ENCODE measurements around the gene STAT5B. TPM values are rescaled to one million over a fixed set of nuclear protein-coding genes. Genes with fewer than 3 reads are reported as not detected.

STAT5B gene
- total RNA-seq, 2 experiments from 2014 or later, result 128 to 129 TPM

DNA sequence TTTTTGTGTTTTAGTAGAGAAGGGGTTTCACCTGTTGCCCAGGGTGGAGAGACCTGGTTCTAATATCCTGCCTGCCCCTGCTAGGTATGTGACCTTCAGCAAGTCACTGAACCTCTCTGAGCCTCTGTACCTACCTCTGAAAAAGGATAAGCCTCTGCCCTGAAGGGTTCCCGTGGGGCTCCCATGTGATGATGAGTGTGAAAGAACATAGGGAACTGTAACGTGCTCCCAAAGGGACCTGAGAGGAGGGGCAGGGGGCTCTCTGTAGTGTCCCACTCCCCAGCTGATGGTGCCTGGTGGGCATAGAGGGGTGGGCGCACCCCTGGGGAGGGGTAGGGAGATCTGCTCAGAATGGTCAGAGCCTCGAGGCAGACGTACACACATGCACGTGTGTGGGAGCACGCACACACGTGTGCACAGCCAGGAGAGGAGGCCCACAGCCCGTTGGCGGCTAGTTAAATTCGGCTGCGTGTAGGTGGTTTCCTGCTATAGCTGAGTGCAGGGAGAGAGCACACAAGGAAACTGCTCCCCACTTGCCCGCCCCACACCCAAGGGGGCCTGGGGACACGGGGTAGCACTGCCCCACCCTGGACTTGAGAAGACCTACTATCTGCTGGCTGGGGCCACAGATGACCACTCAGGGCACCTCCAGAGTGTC, 101.9 kb downstream of the STAT5B start:
- H3K4me1 Mint-ChIP-seq (ENCODE audit: low read depth), result peaks cover 6% of the 10 kb centered on the region
- no peak for ATAC-seq
- ChIA-PET CTCF (interaction anchor here (1.5 kb wide), 1 partner anchor 11 kb away, joined by 4 read pairs; no protein-coding TSS in a partner anchor), POLR2A (no interaction called here)
- H3K4me3 Mint-ChIP-seq, result no peak overlapping the region
- H3K27me3 Mint-ChIP-seq, result peaks cover under 1% of the 10 kb centered on the region
- no peaks in the 10 kb centered on the region for H3K36me3 Mint-ChIP-seq (ENCODE audit: low read depth)
- no peak for DNase-seq
- TF ChIP-seq, protein P1, sequence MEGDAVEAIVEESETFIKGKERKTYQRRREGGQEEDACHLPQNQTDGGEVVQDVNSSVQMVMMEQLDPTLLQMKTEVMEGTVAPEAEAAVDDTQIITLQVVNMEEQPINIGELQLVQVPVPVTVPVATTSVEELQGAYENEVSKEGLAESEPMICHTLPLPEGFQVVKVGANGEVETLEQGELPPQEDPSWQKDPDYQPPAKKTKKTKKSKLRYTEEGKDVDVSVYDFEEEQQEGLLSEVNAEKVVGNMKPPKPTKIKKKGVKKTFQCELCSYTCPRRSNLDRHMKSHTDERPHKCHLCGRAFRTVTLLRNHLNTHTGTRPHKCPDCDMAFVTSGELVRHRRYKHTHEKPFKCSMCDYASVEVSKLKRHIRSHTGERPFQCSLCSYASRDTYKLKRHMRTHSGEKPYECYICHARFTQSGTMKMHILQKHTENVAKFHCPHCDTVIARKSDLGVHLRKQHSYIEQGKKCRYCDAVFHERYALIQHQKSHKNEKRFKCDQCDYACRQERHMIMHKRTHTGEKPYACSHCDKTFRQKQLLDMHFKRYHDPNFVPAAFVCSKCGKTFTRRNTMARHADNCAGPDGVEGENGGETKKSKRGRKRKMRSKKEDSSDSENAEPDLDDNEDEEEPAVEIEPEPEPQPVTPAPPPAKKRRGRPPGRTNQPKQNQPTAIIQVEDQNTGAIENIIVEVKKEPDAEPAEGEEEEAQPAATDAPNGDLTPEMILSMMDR (IDR thresholded peaks at IDR 0.05), result no peak
- H3K27ac Mint-ChIP-seq, result no peak overlapping the region
- no peaks in the 10 kb centered on the region for H3K9me3 Mint-ChIP-seq
- intact Hi-C loops (cut with micrococcal nuclease), result no loop called here

DNA sequence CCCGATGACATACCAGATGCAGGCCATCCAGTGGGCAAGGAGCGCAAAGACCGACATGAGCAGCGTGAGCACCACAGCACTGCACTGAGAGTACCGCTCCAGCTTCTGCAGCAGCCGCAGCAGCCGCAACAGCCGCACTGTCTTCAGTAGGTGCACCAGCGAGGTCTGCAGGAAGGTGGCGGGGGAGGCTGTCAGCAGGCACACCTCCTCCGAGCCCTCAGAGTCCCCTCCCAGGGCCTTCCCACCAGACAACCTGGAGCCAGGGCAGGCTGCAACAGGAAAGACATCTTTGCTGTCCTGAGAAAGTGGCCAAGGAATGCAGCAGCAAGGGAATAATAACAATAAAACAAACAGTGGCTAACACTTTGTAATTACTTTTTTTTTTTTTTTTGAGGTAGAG, 104.4 kb downstream of the STAT5B start:
- no peak for ATAC-seq
- ChIA-PET CTCF (no interaction called here), POLR2A (no interaction called here)
- Mint-ChIP-seq H3K9me3 (no peaks in the 10 kb centered on the region), H3K4me3 (no peak overlapping the region), H3K4me1 (ENCODE audit: low read depth) (no peaks in the 10 kb centered on the region), H3K27ac (no peak overlapping the region), H3K27me3 (no peaks in the 10 kb centered on the region), H3K36me3 (ENCODE audit: low read depth) (no peaks in the 10 kb centered on the region)
- no peak for DNase-seq
- intact Hi-C loops (cut with micrococcal nuclease), result no loop called here
- TF ChIP-seq, protein P1 (IDR thresholded peaks at IDR 0.05), result no peak

DNA sequence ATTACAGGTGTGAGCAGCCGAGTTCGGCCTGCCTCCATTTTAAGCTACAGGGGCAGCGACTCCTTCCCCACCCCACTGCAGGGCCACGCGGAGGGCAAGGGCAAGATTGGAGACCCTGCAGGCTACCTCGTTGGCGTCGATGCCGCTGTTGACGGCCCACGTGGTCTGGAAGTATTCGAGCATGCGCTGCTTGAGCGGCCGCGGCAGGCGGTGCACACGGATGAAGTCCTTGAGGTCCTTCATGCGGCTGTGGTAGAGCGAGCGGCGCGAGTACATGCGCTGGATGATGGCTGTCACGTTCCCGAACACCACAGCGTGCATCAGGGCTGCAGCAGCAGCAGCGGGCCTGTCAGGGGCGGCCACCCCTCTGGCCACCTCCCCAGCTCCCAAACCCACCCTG, 106.8 kb downstream of the STAT5B start:
- H3K4me3 Mint-ChIP-seq, result no peak overlapping the region
- no peaks in the 10 kb centered on the region for H3K36me3 Mint-ChIP-seq (ENCODE audit: low read depth)
- no peaks in the 10 kb centered on the region for H3K4me1 Mint-ChIP-seq (ENCODE audit: low read depth)
- no peaks in the 10 kb centered on the region for H3K27me3 Mint-ChIP-seq
- TF ChIP-seq, protein P1 (IDR thresholded peaks at IDR 0.05), result no peak
- no peaks in the 10 kb centered on the region for H3K9me3 Mint-ChIP-seq
- ATAC-seq, result no peak
- ChIA-PET POLR2A (interaction anchor here (0.7 to 2.8 kb wide), 2 partner anchors 9 to 243 kb away, joined by 3 to 7 read pairs; no protein-coding TSS in a partner anchor), CTCF (no interaction called here)
- H3K27ac Mint-ChIP-seq, result no peak overlapping the region
- intact Hi-C loops (cut with micrococcal nuclease), result no loop called here
- no peak for DNase-seq

DNA sequence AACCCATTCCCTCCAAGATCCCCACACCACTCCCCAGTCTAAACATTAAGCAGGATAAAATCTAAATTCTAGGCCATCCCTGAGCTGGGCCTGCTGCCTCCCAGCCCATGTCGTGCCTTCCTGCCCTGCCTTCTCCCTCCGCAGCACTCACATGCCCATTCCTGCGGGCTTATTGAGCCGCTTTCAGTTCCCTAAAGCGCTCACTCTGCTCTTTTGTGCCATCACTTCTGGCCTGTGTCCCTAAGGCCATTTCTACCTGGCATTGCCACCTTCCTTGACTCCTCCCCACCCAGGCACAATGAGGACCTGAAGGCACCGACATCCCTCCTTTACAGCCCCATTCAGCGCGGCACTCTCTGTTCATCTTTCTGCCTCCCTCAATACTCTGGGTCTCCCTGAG, 108.4 kb downstream of the STAT5B start:
- TF ChIP-seq, protein P1 (IDR thresholded peaks at IDR 0.05), result no peak
- ChIA-PET POLR2A (interaction anchor here (2.8 kb wide), 1 partner anchor 11 kb away, joined by 7 read pairs; no protein-coding TSS in a partner anchor), CTCF (no interaction called here)
- DNase-seq (no peak), ATAC-seq (no peak)
- no peak overlapping the region for H3K4me3 Mint-ChIP-seq
- H3K36me3 Mint-ChIP-seq (ENCODE audit: low read depth), result no peaks in the 10 kb centered on the region
- H3K9me3 Mint-ChIP-seq, result no peaks in the 10 kb centered on the region
- intact Hi-C loops (cut with micrococcal nuclease), result no loop called here
- no peaks in the 10 kb centered on the region for H3K4me1 Mint-ChIP-seq (ENCODE audit: low read depth)
- no peaks in the 10 kb centered on the region for H3K27me3 Mint-ChIP-seq
- H3K27ac Mint-ChIP-seq, result no peak overlapping the region

DNA sequence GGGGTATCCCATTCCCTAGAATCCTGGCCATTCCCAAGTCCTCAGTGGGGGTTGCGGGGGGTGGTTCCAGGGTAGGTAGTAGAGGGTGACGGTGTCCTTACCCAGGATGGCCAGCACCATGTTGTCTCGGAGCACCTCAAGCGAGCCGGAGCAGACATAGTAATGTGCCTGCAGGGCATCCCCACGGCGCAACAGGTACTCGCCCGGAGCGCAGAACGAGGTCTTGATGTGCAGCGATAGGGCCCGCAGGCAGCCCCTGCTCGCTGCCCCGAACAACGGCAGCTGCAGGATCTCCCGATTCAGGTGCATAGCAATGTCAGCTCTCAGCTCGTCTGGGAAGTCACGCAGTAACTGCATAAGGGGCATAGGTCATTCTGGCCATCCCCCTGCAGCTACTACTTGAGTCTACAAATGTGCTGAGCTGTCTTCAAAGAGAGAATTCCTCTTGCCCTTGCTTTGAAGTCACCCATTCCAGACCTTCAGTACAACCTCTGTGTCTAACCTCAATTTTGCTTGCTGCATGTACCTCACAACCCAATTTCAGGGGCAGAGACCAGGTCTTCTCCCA, 109.9 kb downstream of the STAT5B start:
- CTCF ChIA-PET, result no interaction called here
- no peaks in the 10 kb centered on the region for H3K36me3 Mint-ChIP-seq (ENCODE audit: low read depth)
- DNase-seq (no peak), ATAC-seq (no peak)
- intact Hi-C loops (cut with micrococcal nuclease), result no loop called here
- no peaks in the 10 kb centered on the region for H3K4me1 Mint-ChIP-seq (ENCODE audit: low read depth)
- no peaks in the 10 kb centered on the region for H3K27me3 Mint-ChIP-seq
- no peaks in the 10 kb centered on the region for H3K9me3 Mint-ChIP-seq
- H3K4me3 Mint-ChIP-seq, result no peak overlapping the region
- POLR2A ChIA-PET, result interaction anchor here (0.6 kb wide), 1 partner anchor 123 kb away, joined by 3 read pairs; the partner anchor contains the start of gene STAT5A
- TF ChIP-seq, protein P1 (IDR thresholded peaks at IDR 0.05), result no peak
- no peak overlapping the region for H3K27ac Mint-ChIP-seq

Data from activated CD8-positive, alpha-beta T cell treated with anti-CD3 and anti-CD28 coated beads for 36 hours (primary cell).